ENCODE results near the gene CAPZA3.
"Not testable (repeated sequence)": the region's sequence is repeated elsewhere in the genome, so short reads cannot be mapped to it uniquely, and the experiment has no call there.

CAPZA3 gene

GRCh38 chr12:18754124-18754707 lies 16.3 kb downstream of the CAPZA3 start:
- no peak for DNase-seq

GRCh38 chr12:18755341-18755740 lies 17.4 kb downstream of the CAPZA3 start:
- DNase-seq = no peak

- not testable (repeated sequence) for DNase-seq
Observed at GRCh38 chr12:18766479-18766878, 28.6 kb downstream of the CAPZA3 start.

- no peak for DNase-seq
Observed at GRCh38 chr12:18782827-18783226, 44.9 kb downstream of the CAPZA3 start.

GRCh38 chr12:18785465-18785864 lies 47.5 kb downstream of the CAPZA3 start:
- not testable (repeated sequence) for DNase-seq

Data from activated T-cell treated with anti-CD3 and anti-CD28 coated beads for 4 hours (primary cell).